Esophagus squamous epithelium (tissue), 4 donors: Measurements from ENCODE around the gene KRTDAP.

Experiments
- POLR2A ChIP-seq, 4 donors: fragments of 450-650 bp; IDR thresholded peaks; one replicate each; pipeline ENCODE4 v1.6.1; 2017; ENCODE audit warnings: antibody characterized with exemption in 4 of 4, mild to moderate bottlenecking in 4 of 4, moderate library complexity in 3 of 4
- TF ChIP-seq, protein P1 (sequence below), 6 experiments: fragments of 450-650 bp in 4 of 6; fragments of 200-600 bp in 2 of 6; sonication (generic) in 2 of 6; IDR thresholded peaks; one replicate each; pipeline ENCODE4 v1.5.1; 2016 to 2019; ENCODE audit warnings: antibody characterized with exemption in 6 of 6, mild to moderate bottlenecking in 4 of 6, moderate library complexity in 4 of 6

DNA sequence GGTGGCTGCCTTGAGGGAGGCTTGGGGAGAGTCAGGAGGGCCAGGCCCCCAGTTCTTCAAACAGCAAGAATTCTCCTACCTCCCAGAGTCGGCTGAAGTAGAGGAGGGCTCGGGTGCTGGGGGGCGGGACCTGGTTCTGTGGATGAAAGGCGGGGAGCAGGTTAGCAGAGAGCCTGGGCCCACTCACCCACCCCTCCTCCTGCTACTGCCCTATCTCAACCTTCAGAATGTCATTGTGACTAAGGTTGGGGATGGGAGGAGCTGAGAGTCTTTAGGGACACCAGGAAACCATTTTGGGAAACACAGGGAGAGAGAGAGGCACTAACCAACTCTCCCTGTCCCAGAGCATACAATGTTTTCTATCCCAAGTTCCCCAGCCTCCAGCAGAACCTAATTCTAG, 12.5 kb upstream of the KRTDAP start:
- TF ChIP-seq, protein P1, sequence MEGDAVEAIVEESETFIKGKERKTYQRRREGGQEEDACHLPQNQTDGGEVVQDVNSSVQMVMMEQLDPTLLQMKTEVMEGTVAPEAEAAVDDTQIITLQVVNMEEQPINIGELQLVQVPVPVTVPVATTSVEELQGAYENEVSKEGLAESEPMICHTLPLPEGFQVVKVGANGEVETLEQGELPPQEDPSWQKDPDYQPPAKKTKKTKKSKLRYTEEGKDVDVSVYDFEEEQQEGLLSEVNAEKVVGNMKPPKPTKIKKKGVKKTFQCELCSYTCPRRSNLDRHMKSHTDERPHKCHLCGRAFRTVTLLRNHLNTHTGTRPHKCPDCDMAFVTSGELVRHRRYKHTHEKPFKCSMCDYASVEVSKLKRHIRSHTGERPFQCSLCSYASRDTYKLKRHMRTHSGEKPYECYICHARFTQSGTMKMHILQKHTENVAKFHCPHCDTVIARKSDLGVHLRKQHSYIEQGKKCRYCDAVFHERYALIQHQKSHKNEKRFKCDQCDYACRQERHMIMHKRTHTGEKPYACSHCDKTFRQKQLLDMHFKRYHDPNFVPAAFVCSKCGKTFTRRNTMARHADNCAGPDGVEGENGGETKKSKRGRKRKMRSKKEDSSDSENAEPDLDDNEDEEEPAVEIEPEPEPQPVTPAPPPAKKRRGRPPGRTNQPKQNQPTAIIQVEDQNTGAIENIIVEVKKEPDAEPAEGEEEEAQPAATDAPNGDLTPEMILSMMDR (IDR thresholded peaks at IDR 0.05), result no peak
- no peak for TF ChIP-seq POLR2A (IDR thresholded peaks at IDR 0.05)
